Activated naive CD8-positive, alpha-beta T cell (primary cell): ENCODE results near the gene CD27.

ENCODE experiments used
- H3K27ac Mint-ChIP-seq: one replicate; pipeline ENCODE4 v1.8.0; 2021; ENCODE audit warnings: mixed read lengths
- H3K27me3 Mint-ChIP-seq: one replicate; pipeline ENCODE4 v1.8.0; 2021; ENCODE audit warnings: mixed read lengths
- H3K36me3 Mint-ChIP-seq: one replicate; pipeline ENCODE4 v1.8.0; 2021; ENCODE audit warnings: mixed read lengths
- H3K4me1 Mint-ChIP-seq: one replicate; pipeline ENCODE4 v1.8.0; 2021; ENCODE audit warnings: low read depth, mixed read lengths
- H3K4me3 Mint-ChIP-seq: one replicate; pipeline ENCODE4 v1.8.0; 2021; ENCODE audit warnings: mild to moderate bottlenecking, mixed read lengths
- H3K9me3 Mint-ChIP-seq: one replicate; pipeline ENCODE4 v1.8.0; 2021; ENCODE audit warnings: low read depth, mixed read lengths

CD27 gene

GRCh38 chr12:6444704-6445688 lies at the start of gene CD27:
TSS of gene CD27 (plus strand) at chr12:6444955. CDS start at chr12:6445096, 141 bp downstream.
- Mint-ChIP-seq H3K9me3 (no peaks in the 10 kb centered on the region), H3K27me3 (no peaks in the 10 kb centered on the region), H3K4me1 (peaks cover 69% of the 10 kb centered on the region), H3K4me3 (peak within 1 kb of the TSS; percentile 99), H3K27ac (peak within 1 kb of the TSS; percentile 99), H3K36me3 (peaks cover 20% of the 10 kb centered on the region)

GRCh38 chr12:6396031-6396430 lies 48.7 kb upstream of the CD27 start:
- Mint-ChIP-seq H3K4me3 (no peak overlapping the region), H3K27ac (no peak overlapping the region), H3K4me1 (no peaks in the 10 kb centered on the region)

GRCh38 chr12:6399884-6400644 lies 44.7 kb upstream of the CD27 start:
- Mint-ChIP-seq H3K4me1 (no peaks in the 10 kb centered on the region), H3K27me3 (no peaks in the 10 kb centered on the region), H3K27ac (no peak overlapping the region), H3K4me3 (no peak overlapping the region), H3K36me3 (no peaks in the 10 kb centered on the region), H3K9me3 (no peaks in the 10 kb centered on the region)

More at GRCh38 chr12:6396031-6396430, 48.7 kb upstream of the CD27 start:
- no peaks in the 10 kb centered on the region for H3K36me3 Mint-ChIP-seq
- H3K27me3 Mint-ChIP-seq, result no peaks in the 10 kb centered on the region
- H3K9me3 Mint-ChIP-seq, result no peaks in the 10 kb centered on the region

- no peak overlapping the region for H3K4me3 Mint-ChIP-seq
- no peak overlapping the region for H3K27ac Mint-ChIP-seq
- H3K9me3 Mint-ChIP-seq, result peaks cover 4% of the 10 kb centered on the region
- H3K27me3 Mint-ChIP-seq, result no peaks in the 10 kb centered on the region
- H3K36me3 Mint-ChIP-seq, result no peaks in the 10 kb centered on the region
- H3K4me1 Mint-ChIP-seq, result no peaks in the 10 kb centered on the region
These were observed 40.4 kb upstream of the CD27 start for GRCh38 chr12:6404390-6404789.

- H3K9me3 Mint-ChIP-seq, result peaks cover 5% of the 10 kb centered on the region
- no peaks in the 10 kb centered on the region for H3K36me3 Mint-ChIP-seq
- no peak overlapping the region for H3K27ac Mint-ChIP-seq
- H3K4me3 Mint-ChIP-seq, result no peak overlapping the region
- H3K4me1 Mint-ChIP-seq, result no peaks in the 10 kb centered on the region
- no peaks in the 10 kb centered on the region for H3K27me3 Mint-ChIP-seq
These were observed 38.8 kb upstream of the CD27 start for GRCh38 chr12:6405963-6406362.

- Mint-ChIP-seq H3K27ac (no peak overlapping the region), H3K4me1 (no peaks in the 10 kb centered on the region), H3K4me3 (no peak overlapping the region), H3K9me3 (peaks cover 5% of the 10 kb centered on the region), H3K36me3 (no peaks in the 10 kb centered on the region), H3K27me3 (no peaks in the 10 kb centered on the region)
These were observed 37.4 kb upstream of the CD27 start for GRCh38 chr12:6407236-6407954.

- H3K9me3 Mint-ChIP-seq, result no peaks in the 10 kb centered on the region
- no peak overlapping the region for H3K4me3 Mint-ChIP-seq
- H3K27me3 Mint-ChIP-seq, result no peaks in the 10 kb centered on the region
- H3K4me1 Mint-ChIP-seq, result peaks cover 2% of the 10 kb centered on the region
- no peak overlapping the region for H3K27ac Mint-ChIP-seq
- H3K36me3 Mint-ChIP-seq, result no peaks in the 10 kb centered on the region
These were observed 28.2 kb upstream of the CD27 start for GRCh38 chr12:6416596-6416995.

GRCh38 chr12:6418796-6419195 lies 26.0 kb upstream of the CD27 start:
- Mint-ChIP-seq H3K36me3 (peaks cover 2% of the 10 kb centered on the region), H3K4me3 (no peak overlapping the region), H3K9me3 (no peaks in the 10 kb centered on the region)

GRCh38 chr12:6420364-6420763 lies 24.4 kb upstream of the CD27 start:
- Mint-ChIP-seq H3K36me3 (peaks cover 2% of the 10 kb centered on the region), H3K27ac (no peak overlapping the region), H3K9me3 (no peaks in the 10 kb centered on the region), H3K4me1 (peaks cover 19% of the 10 kb centered on the region), H3K4me3 (no peak overlapping the region), H3K27me3 (no peaks in the 10 kb centered on the region)

More at GRCh38 chr12:6418796-6419195, 26.0 kb upstream of the CD27 start:
- no peak overlapping the region for H3K27ac Mint-ChIP-seq
- no peaks in the 10 kb centered on the region for H3K27me3 Mint-ChIP-seq
- peaks cover 8% of the 10 kb centered on the region for H3K4me1 Mint-ChIP-seq

- H3K9me3 Mint-ChIP-seq, result no peaks in the 10 kb centered on the region
- H3K4me3 Mint-ChIP-seq, result peak overlapping the region; percentile 35
- H3K27me3 Mint-ChIP-seq, result no peaks in the 10 kb centered on the region
- H3K27ac Mint-ChIP-seq, result peak overlapping the region; percentile 81
- peaks cover 46% of the 10 kb centered on the region for H3K4me1 Mint-ChIP-seq
- H3K36me3 Mint-ChIP-seq, result peaks cover 2% of the 10 kb centered on the region
These were observed 21.3 kb upstream of the CD27 start for GRCh38 chr12:6423267-6424007.

- no peaks in the 10 kb centered on the region for H3K27me3 Mint-ChIP-seq
- H3K4me3 Mint-ChIP-seq, result peak overlapping the region; percentile 35
- no peaks in the 10 kb centered on the region for H3K9me3 Mint-ChIP-seq
- H3K4me1 Mint-ChIP-seq, result peaks cover 49% of the 10 kb centered on the region
- H3K36me3 Mint-ChIP-seq, result peaks cover 2% of the 10 kb centered on the region
- H3K27ac Mint-ChIP-seq, result peak overlapping the region; percentile 81
These were observed 20.8 kb upstream of the CD27 start for GRCh38 chr12:6424008-6424347.

GRCh38 chr12:6424866-6425265 lies 19.9 kb upstream of the CD27 start:
- H3K27ac Mint-ChIP-seq, result peak overlapping the region; percentile 85
- peaks cover 2% of the 10 kb centered on the region for H3K36me3 Mint-ChIP-seq
- no peaks in the 10 kb centered on the region for H3K9me3 Mint-ChIP-seq
- H3K27me3 Mint-ChIP-seq, result no peaks in the 10 kb centered on the region
- H3K4me1 Mint-ChIP-seq, result peaks cover 53% of the 10 kb centered on the region
- peak overlapping the region; percentile 5 for H3K4me3 Mint-ChIP-seq

- Mint-ChIP-seq H3K27ac (peak overlapping the region; percentile 99), H3K4me1 (peaks cover 63% of the 10 kb centered on the region), H3K27me3 (no peaks in the 10 kb centered on the region), H3K9me3 (no peaks in the 10 kb centered on the region), H3K36me3 (peaks cover 2% of the 10 kb centered on the region), H3K4me3 (peak overlapping the region; percentile 84)
These were observed 18.9 kb upstream of the CD27 start for GRCh38 chr12:6425590-6426531.
